ENCODE data around the gene DUSP5. TPM values are rescaled to one million over a fixed set of nuclear protein-coding genes. Genes with fewer than 3 reads are reported as not detected.
A peak's percentile ranks its signal among the peaks of the same experiment; 100 is the strongest.

Gene DUSP5
- total RNA-seq, 1 experiment from 2014 or later: 106 TPM

GRCh38 chr10:110502851-110503301 lies 5.2 kb downstream of the DUSP5 start:
- Mint-ChIP-seq H3K27ac (ENCODE audit: low read depth, unreplicated experiment) (peak overlapping the region; percentile 94), H3K9me3 (ENCODE audit: unreplicated experiment) (no peaks in the 10 kb centered on the region), H3K4me1 (ENCODE audit: insufficient read depth, unreplicated experiment) (peaks cover 54% of the 10 kb centered on the region), H3K27me3 (ENCODE audit: insufficient read depth, unreplicated experiment) (no peaks in the 10 kb centered on the region), H3K4me3 (ENCODE audit: unreplicated experiment) (peak overlapping the region; percentile 39), H3K36me3 (ENCODE audit: insufficient read depth, unreplicated experiment) (peaks cover 6% of the 10 kb centered on the region)
- ChIA-PET POLR2A (interaction anchor here (0.6 to 9.2 kb wide), 14 partner anchors 9 to 197 kb away, joined by 3 to 108 read pairs (median 5); partner anchors contain the start of gene SMC3), CTCF (interaction anchor here (0.6 to 3.5 kb wide), 4 partner anchors 44 to 192 kb away, joined by 3 to 17 read pairs (median 4); no protein-coding TSS in a partner anchor)
- no TSS peak for BruUV-seq (replicated peaks)
- peak; percentile 94 for DNase-seq (ENCODE audit: unreplicated experiment)
- TF ChIP-seq CTCF (IDR thresholded peaks at IDR 0.05; ENCODE audit: unreplicated experiment): no peak
- intact Hi-C loops (cut with micrococcal nuclease): loop anchor here (10.0 kb wide), 1 partner anchor 102 kb away; no protein-coding TSS in a partner anchor

GRCh38 chr10:110503528-110504110 lies 5.9 kb downstream of the DUSP5 start:
- Mint-ChIP-seq H3K4me3 (ENCODE audit: unreplicated experiment) (peak overlapping the region; percentile 55), H3K27me3 (ENCODE audit: insufficient read depth, unreplicated experiment) (no peaks in the 10 kb centered on the region), H3K36me3 (ENCODE audit: insufficient read depth, unreplicated experiment) (peaks cover 14% of the 10 kb centered on the region), H3K4me1 (ENCODE audit: insufficient read depth, unreplicated experiment) (peaks cover 54% of the 10 kb centered on the region), H3K27ac (ENCODE audit: low read depth, unreplicated experiment) (peak overlapping the region; percentile 94), H3K9me3 (ENCODE audit: unreplicated experiment) (no peaks in the 10 kb centered on the region)
- intact Hi-C loops (cut with micrococcal nuclease): loop anchor here (10.0 kb wide), 1 partner anchor 101 kb away; no protein-coding TSS in a partner anchor
- no TSS peak for BruUV-seq (replicated peaks)
- ChIA-PET CTCF (interaction anchor here (1.1 to 3.5 kb wide), 9 partner anchors 10 to 178 kb away, joined by 3 to 17 read pairs (median 4); no protein-coding TSS in a partner anchor), POLR2A (interaction anchor here (0.7 to 9.2 kb wide), 11 partner anchors 9 to 167 kb away, joined by 3 to 108 read pairs (median 5); partner anchors contain the start of gene SMC3)
- TF ChIP-seq CTCF (IDR thresholded peaks at IDR 0.05; ENCODE audit: unreplicated experiment): no peak
- DNase-seq (ENCODE audit: unreplicated experiment): no peak

- CTCF ChIA-PET: interaction anchor here (0.6 to 3.5 kb wide), 11 partner anchors 9 to 192 kb away, joined by 3 to 17 read pairs (median 4); no protein-coding TSS in a partner anchor
- intact Hi-C loops (cut with micrococcal nuclease): loop anchor here (10.0 kb wide), 1 partner anchor 101 kb away; no protein-coding TSS in a partner anchor
- BruUV-seq (replicated peaks): no TSS peak
- DNase-seq (ENCODE audit: unreplicated experiment): peak; percentile 90
- Mint-ChIP-seq H3K27me3 (ENCODE audit: insufficient read depth, unreplicated experiment) (no peaks in the 10 kb centered on the region), H3K4me1 (ENCODE audit: insufficient read depth, unreplicated experiment) (peaks cover 48% of the 10 kb centered on the region), H3K27ac (ENCODE audit: low read depth, unreplicated experiment) (peak overlapping the region; percentile 94), H3K9me3 (ENCODE audit: unreplicated experiment) (no peaks in the 10 kb centered on the region), H3K4me3 (ENCODE audit: unreplicated experiment) (peak overlapping the region; percentile 55), H3K36me3 (ENCODE audit: insufficient read depth, unreplicated experiment) (peaks cover 20% of the 10 kb centered on the region)
- POLR2A ChIA-PET: interaction anchor here (0.7 to 9.2 kb wide), 9 partner anchors 8 to 199 kb away, joined by 3 to 108 read pairs (median 5); partner anchors contain the start of gene SMC3
- no peak for TF ChIP-seq CTCF (IDR thresholded peaks at IDR 0.05; ENCODE audit: unreplicated experiment)
Observed at GRCh38 chr10:110504111-110504735, 6.5 kb downstream of the DUSP5 start.
